SK-MEL-5 (cell line): ENCODE measurements around the gene TNFAIP8L2. TPM values are rescaled to one million over a fixed set of nuclear protein-coding genes. Genes with fewer than 3 reads are reported as not detected.
A peak's percentile ranks its signal among the peaks of the same experiment; 100 is the strongest.

ENCODE experiments used
- DNase-seq: peaks from one replicate; pipeline ENCODE4 v3.0.0-alpha.2; 2016; ENCODE audit warnings: low read depth, low spot score
- in situ Hi-C: cut with HindIII; loops from 2 replicates; pipeline ENCODE4 v1.10.0; 2016; ENCODE audit warnings: low sequenced_read_pairs, high pct_unique_total_duplicates, low pct_unique_long_range_greater_than_20kb
- total RNA-seq: library from RNA; depleted of rRNA; stranded (reverse); fragments of >200 nt; shearing (Covaris generic); gene quantifications from 2 replicates; pipeline ENCODE4 v1.2.3, GENCODE V29; 2014

TNFAIP8L2 gene
- total RNA-seq, 1 experiment from 2014 or later, result not detected

- in situ Hi-C loops, result no loop called here
- DNase-seq, result no peak
Measured at GRCh38 chr1:151143986-151144385, 12.5 kb upstream of the TNFAIP8L2 start.

DNA sequence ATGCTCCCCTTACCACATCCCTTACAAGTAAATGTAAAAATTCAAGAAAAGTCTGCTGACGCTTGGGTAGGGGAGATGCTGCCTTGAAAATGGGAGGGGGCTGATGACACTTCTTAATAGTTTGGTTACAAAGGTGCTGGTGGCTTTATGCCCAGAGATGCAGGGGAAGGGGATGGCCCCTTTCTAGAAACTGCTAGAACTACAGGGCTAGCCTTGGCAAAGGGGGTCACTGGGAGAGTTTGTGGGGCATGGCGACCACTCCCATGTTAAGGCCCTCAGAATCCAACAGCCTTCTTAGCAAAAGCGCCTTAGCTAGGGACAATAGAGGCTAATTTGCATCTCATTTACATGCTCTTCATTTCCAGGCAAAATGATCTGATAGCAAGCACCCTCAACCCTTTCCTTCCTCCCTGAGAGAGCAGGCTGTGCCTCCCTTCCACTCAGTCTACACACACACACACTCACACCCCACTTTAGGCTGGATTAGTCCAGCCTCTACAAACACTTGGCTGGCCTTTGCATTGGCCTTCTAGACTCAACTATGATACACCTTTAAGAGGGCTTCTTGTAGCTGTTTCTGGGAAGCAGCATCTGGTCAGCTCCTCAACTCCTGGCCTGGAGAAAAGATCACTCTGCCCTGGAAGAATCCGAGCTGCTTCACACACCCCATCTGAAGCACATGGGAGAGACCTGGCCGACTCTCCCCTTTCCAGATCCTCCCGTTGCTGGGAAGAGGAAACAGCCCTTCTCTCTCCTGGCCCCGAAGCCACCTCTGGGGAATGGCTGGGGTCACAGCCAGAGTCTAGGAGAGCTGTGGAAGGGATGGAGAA, 11.8 kb upstream of the TNFAIP8L2 start:
- in situ Hi-C loops, result no loop called here
- DNase-seq, result no peak

DNA sequence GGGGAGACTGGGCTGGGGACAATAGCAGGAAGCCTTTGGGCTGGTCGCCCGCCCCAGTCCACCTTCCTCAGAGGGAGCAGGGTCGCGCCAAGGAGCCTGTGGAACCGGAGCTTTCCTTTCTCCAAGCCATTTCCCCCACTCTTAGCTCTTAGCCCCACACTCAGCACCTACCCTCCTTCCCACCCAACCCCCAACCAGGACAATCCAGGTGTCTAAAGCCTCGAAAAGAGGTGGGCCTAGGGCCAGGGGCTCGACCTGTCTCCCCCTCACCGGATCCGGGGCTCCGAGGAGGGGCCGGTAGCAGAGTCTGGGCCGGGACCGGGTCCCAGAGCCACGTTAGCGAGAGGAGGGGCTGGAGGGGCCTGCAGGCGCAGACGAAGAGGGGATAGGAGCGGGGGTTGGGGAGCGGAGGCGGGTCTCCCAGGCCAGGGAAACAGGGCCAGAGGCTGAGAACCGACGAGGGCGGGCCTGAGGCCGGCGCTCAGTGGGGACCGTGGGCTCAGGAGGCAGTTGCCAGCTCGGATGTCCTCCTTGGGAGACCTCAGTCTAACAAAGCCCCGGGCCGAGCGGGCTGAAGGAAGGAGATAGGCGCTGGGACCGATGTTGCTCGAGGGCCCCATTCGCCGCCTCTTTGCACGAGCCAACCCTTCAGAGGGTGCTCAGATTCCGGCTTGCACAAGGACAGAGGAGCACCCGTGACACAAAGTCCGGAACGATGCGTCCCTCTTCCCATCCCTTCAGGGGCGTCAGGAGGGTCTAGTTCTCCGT, 11.0 kb upstream of the TNFAIP8L2 start:
- no peak for DNase-seq
- in situ Hi-C loops, result no loop called here

- no peak for DNase-seq
- in situ Hi-C loops, result no loop called here
Measured at GRCh38 chr1:151146072-151146411, 10.4 kb upstream of the TNFAIP8L2 start.

DNA sequence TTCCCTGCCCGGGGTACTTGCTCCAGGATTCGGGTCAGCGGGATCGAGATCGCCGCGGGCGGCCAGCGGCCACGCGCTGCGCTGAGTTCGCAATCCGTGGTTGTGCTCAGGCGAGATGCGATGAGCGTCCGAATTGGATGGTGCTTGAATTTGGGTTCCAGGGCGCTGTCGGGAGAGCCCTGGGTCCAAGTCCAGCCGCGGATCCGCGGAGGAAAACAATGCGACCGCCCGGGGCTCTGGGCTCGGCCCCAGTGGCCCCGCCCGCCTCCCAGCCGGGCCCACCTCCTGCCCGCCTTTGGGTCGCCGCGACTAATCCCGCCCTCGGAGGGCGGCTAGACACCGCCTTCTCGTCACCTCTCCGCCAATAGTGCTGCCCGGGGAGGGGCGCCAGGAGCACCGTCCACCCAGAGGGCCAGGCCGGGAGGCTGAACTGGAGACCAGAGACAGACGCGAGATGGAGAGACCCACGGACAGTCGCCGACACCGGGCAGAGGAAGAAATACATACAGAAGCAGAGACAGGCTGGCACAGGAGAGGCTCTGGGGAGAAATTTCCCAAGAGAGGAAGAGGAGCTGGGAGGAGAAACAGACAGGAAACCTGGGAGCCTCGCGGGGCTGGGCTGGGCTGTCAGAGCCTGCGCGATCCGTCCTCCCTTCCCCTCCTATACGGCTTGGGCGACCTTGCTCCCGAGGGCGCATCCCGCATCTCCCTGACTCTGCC, 9.9 kb upstream of the TNFAIP8L2 start, which contains the start of gene SEMA6C:
Gene SEMA6C, minus strand, starts transcription at position 220 of the 720 bp plus-strand sequence. CDS start 4,010 bp downstream, outside the sequence.
- in situ Hi-C loops, result no loop called here
- peak; percentile 92 for DNase-seq

GRCh38 chr1:151147132-151147503, 9.3 kb upstream of the TNFAIP8L2 start:
- DNase-seq, result no peak
- in situ Hi-C loops, result no loop called here

DNA sequence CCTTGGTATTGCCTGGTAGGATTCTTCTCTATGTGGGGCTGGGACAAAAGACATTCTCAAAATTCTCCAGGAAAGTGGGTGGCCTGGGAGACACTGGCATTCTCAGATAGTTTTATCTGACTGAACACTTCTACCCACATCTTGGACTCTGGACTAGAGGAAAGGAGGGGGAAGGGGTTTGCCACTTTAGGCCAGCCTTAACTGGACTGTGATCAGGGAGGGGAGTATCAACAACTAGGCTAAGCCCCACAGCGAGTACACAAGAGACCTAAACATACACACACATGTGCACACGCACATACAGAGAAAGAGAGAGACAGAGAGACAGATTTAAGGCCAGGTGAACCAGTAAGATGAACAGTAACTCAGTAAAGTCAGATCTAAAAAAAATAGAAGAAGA, 8.8 kb upstream of the TNFAIP8L2 start:
- no peak for DNase-seq
- in situ Hi-C loops, result no loop called here

GRCh38 chr1:151157067-151157531, 650 bp downstream of the TNFAIP8L2 start:
- in situ Hi-C loops, result loop anchor here (10.0 kb wide), 1 partner anchor 62 kb away; no protein-coding TSS in a partner anchor
- DNase-seq, result no peak

DNA sequence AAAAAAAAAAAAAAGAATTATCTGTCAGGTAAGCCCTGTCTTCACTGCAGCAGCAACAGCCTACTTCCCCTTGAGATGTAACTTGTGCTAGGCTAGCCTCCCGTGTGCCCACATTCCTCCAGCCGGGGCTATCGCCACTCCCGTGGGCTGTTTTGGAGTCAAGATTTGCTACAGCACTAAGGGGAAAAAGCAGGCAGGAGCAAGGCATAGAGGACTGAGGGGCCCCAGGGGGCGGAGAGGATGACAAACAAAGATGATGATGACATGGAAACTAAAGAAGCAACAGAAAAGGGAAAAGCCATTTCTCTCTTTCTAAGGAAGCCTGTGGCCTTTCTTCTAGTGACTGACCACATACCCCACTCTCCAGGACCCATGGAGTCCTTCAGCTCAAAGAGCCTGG, 1.9 kb downstream of the TNFAIP8L2 start:
- DNase-seq, result no peak
- in situ Hi-C loops, result loop anchor here (10.0 kb wide), 1 partner anchor 64 kb away; no protein-coding TSS in a partner anchor

DNA sequence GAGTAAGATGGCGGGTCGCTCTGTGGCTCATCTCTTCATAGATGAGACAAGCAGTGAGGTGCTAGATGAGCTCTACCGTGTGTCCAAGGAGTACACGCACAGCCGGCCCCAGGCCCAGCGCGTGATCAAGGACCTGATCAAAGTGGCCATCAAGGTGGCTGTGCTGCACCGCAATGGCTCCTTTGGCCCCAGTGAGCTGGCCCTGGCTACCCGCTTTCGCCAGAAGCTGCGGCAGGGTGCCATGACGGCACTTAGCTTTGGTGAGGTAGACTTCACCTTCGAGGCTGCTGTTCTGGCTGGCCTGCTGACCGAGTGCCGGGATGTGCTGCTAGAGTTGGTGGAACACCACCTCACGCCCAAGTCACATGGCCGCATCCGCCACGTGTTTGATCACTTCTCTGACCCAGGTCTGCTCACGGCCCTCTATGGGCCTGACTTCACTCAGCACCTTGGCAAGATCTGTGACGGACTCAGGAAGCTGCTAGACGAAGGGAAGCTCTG, 2.4 kb downstream of the TNFAIP8L2 start:
- in situ Hi-C loops, result loop anchor here (10.0 kb wide), 1 partner anchor 64 kb away; no protein-coding TSS in a partner anchor
- DNase-seq, result no peak

DNA sequence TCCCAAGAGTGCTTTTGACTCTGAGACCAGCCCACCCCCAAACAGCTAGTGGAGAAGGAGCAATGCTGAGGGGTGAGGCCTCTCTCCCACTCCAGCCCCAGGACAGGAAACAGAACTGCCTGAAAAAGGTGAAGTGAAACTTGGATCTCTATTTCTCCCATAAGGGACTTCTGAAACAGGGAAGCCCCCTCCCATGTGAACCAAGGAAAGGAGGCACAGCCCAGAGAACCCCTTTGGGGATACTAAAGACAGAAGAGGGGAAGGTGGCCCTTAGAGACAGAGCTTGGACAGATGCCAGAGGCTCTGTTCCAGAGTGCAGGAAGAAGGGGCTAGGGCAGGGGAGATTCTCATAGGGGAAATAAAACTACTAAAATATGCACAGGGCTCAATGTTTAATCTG, 2.9 kb downstream of the TNFAIP8L2 start:
- DNase-seq, result no peak
- in situ Hi-C loops, result loop anchor here (10.0 kb wide), 1 partner anchor 65 kb away; no protein-coding TSS in a partner anchor

- DNase-seq, result no peak
- in situ Hi-C loops, result no loop called here
Measured at GRCh38 chr1:151164732-151165280, 8.4 kb downstream of the TNFAIP8L2 start.

GRCh38 chr1:151165281-151165737, 8.9 kb downstream of the TNFAIP8L2 start:
- peak; percentile 32 for DNase-seq
- in situ Hi-C loops, result no loop called here

GRCh38 chr1:151165738-151166504, 9.5 kb downstream of the TNFAIP8L2 start, which contains the start of the genes LYSMD1 and SCNM1:
Gene LYSMD1 (minus strand): TSS chr1:151165902. CDS start chr1:151165258, 644 bp downstream.
Gene SCNM1 (plus strand): TSS chr1:151166144. CDS start chr1:151166153, 9 bp downstream.
- in situ Hi-C loops, result no loop called here
- DNase-seq, result peak; percentile 100

DNA sequence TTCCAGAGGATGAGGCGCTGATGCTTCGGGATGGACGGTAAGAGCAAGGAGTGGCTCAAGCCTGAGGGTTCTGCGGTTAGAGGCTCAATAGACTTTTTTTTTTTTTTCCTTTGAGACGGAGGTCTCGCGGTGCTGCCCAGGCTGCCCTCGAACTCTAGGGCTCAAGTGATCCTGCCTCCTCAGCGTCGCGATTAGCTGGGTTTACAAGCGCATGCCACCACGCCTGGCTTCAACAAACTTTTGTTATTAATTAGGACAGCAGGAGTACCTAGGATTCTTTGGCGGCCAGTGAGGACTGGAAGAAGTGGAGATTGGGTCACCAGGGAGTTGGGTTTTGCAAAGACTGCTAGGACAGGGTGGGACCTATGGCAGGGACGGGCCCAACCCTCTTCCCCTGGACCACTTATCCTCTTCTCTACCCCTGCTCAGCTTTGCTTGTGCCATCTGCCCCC, 10.1 kb downstream of the TNFAIP8L2 start:
- in situ Hi-C loops, result no loop called here
- peak; percentile 63 for DNase-seq

DNA sequence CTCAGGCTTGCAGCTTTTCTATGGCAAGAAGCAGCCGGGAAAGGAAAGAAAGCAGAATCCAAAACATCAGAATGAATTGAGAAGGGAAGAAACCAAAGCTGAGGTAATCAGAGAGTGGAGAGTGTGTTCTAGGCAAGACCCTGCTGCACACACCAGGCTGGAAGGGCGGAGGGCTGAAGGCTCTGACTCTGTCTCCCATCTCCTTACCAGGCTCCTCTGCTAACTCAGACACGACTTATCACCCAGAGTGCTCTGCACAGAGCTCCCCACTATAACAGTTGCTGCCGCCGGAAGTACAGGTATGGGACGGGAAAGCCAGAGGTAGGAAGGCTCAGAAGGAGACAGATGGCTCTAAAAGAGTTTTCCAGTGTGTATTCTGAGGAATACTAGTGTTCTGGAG, 10.7 kb downstream of the TNFAIP8L2 start:
- no peak for DNase-seq
- in situ Hi-C loops, result no loop called here
